A549 (cell line): ENCODE data around the gene TMPRSS11F. TPM values are rescaled to one million over a fixed set of nuclear protein-coding genes. Genes with fewer than 3 reads are reported as not detected.

Experiments used
- ATAC-seq, 2 experiments: fragments of 200-7000 bp in 1 of 2; fragments of >200 bp in 1 of 2; cut with Nextera tagmentation in 1 of 2; cut with Tn5 transposase in 1 of 2; 3 replicates each; pipeline versions ENCODE4 v1.8.0 to v1.9.1; 2018 to 2020; ENCODE audit warnings: mild to moderate bottlenecking in 1 of 2, moderate library complexity in 1 of 2
- CTCF ChIA-PET: fragments of 300-600 bp; sonication (Branson Sonifier 250); formaldehyde crosslinking; extraction: SDS; loops from one replicate; lab custom pipeline; 2021; ENCODE audit warnings: antibody characterized with exemption, inconsistent platforms; lab: Yijun Ruan, JAX
- POLR2A ChIA-PET: fragments of 350-600 bp; formaldehyde crosslinking; extraction: SDS; loops from one replicate; lab custom pipeline; 2021; ENCODE audit warnings: antibody characterized with exemption, inconsistent platforms; lab: Yijun Ruan, JAX
- DNase-seq, 2 experiments: peaks; one replicate each; pipeline versions ENCODE4 v3.0.0 to v3.0.0-alpha.2; 2011 to 2016; ENCODE audit warnings: low read depth in 1 of 2, low spot score in 1 of 2
- FAIRE-seq: peaks from 2 replicates; lab custom pipeline; 2011; peaks lifted over from hg19 to GRCh38; lab: Jason Lieb, UNC
- H3K27ac ChIP-seq, 2 experiments: fragments of >200 bp; sonication (Bioruptor Twin); formaldehyde crosslinking; 3 replicates each; pipeline ENCODE4 v1.5.1; 2016 to 2017
- H3K4me1 ChIP-seq: fragments of >200 bp; sonication (Bioruptor Twin); formaldehyde crosslinking; 3 replicates; pipeline ENCODE4 v1.6.1; 2016
- H3K4me2 ChIP-seq: fragments of >200 bp; sonication (Bioruptor Twin); formaldehyde crosslinking; 3 replicates; pipeline ENCODE4 v1.6.1; 2016
- H3K4me3 ChIP-seq: fragments of >200 bp; sonication (Bioruptor Twin); formaldehyde crosslinking; 3 replicates; pipeline ENCODE4 v1.5.1; 2016
- H3K9me3 ChIP-seq: fragments of >200 bp; sonication (Bioruptor Twin); formaldehyde crosslinking; 3 replicates; pipeline ENCODE4 v1.6.1; 2016
- CBX8 ChIP-seq: fragments of 200-600 bp; sonication (generic); IDR thresholded peaks from 2 replicates; pipeline ENCODE4 v1.6.1; 2016
- CEBPB ChIP-seq, 2 experiments: fragments of >200 bp in 1 of 2; sonication (Bioruptor Twin) in 1 of 2; formaldehyde crosslinking in 1 of 2; IDR thresholded peaks; 2 replicates each; pipeline ENCODE4 v1.6.1; 2012 to 2016
- EHF ChIP-seq: fragments of 250-450 bp; sonication (Bioruptor Pico); IDR thresholded peaks from 2 replicates; pipeline ENCODE4 v1.5.0; 2020; ENCODE audit warnings: mild to moderate bottlenecking
- EHMT2 ChIP-seq: fragments of 200-600 bp; sonication (generic); IDR thresholded peaks from 2 replicates; pipeline ENCODE4 v1.6.1; 2016; ENCODE audit warnings: antibody characterized with exemption, low read depth, mild to moderate bottlenecking, moderate library complexity
- GATA3 ChIP-seq: IDR thresholded peaks from 2 replicates; pipeline ENCODE4 v1.6.1; 2012; ENCODE audit warnings: borderline replicate concordance
- HDAC2 ChIP-seq: fragments of 200-600 bp; sonication (generic); IDR thresholded peaks from 2 replicates; pipeline ENCODE4 v1.6.1; 2016
- MAZ ChIP-seq: fragments of 150-350 bp; IDR thresholded peaks from 2 replicates; pipeline ENCODE4 v1.6.1; 2014; ENCODE audit warnings: antibody characterized with exemption, low read depth, low read length, borderline replicate concordance
- MYC ChIP-seq: IDR thresholded peaks from 2 replicates; pipeline ENCODE4 v1.6.1; 2012; ENCODE audit warnings: mild to moderate bottlenecking, inconsistent platforms, low read length, improper control_type of control experiment, borderline replicate concordance
- SMC3 ChIP-seq: fragments of >200 bp; sonication (Bioruptor Twin); formaldehyde crosslinking; IDR thresholded peaks from 3 replicates; pipeline ENCODE4 v1.6.1; 2018; ENCODE audit warnings: inconsistent platforms
- TP53 ChIP-seq: fragments of 250-450 bp; sonication (Bioruptor Pico); IDR thresholded peaks from 2 replicates; pipeline ENCODE4 v1.5.0; 2021; ENCODE audit warnings: mild to moderate bottlenecking, moderate library complexity
- ZSCAN20 ChIP-seq: fragments of 250-450 bp; sonication (Bioruptor Pico); IDR thresholded peaks from 2 replicates; pipeline ENCODE4 v1.8.0; 2022; ENCODE audit warnings: mild to moderate bottlenecking, moderate library complexity
- WGBS: methylation state at CpG from one replicate; pipeline ENCODE4 v1.1.6; 2017; ENCODE audit errors: missing lambda C conversion rate; 5-methylcytosine and 5-hydroxymethylcytosine counted together
- polyA plus RNA-seq, 4 experiments: library from polyadenylated mRNA; depleted of rRNA in 3 of 4; stranded (reverse); fragments of >200 nt; fragmentation: RNase III in 1 of 4; extraction: RNeasy Plus Mini Kit Qiagen cat#74134 plus additional on column Dnase treatment in 1 of 4; gene quantifications; 2 replicates in 3 of 4; 3 replicates in 1 of 4; pipeline ENCODE4 v1.2.3, GENCODE V29; 2011 to 2017
- small RNA-seq, 6 experiments: library from RNA; depleted of rRNA; stranded (forward); fragments of <200 nt; gene quantifications; one replicate each; pipeline ENCODE3, GENCODE V24; 2012
- TF ChIP-seq, protein P1 (sequence below): IDR thresholded peaks from 2 replicates; pipeline ENCODE4 v1.6.1; 2012
- TF ChIP-seq, protein P2 (sequence below): fragments of 450-650 bp; IDR thresholded peaks from 2 replicates; pipeline ENCODE4 v1.6.1; 2014; ENCODE audit warnings: antibody characterized with exemption
- TF ChIP-seq, protein P3 (sequence below): fragments of 150-350 bp; IDR thresholded peaks from 2 replicates; pipeline ENCODE4 v1.6.1; 2014; ENCODE audit warnings: low read depth, mild to moderate bottlenecking, low read length

The TMPRSS11F gene
- polyA plus RNA-seq, 2 of the 4 experiments (the other 2 are of a cell fraction), result not detected

DNA sequence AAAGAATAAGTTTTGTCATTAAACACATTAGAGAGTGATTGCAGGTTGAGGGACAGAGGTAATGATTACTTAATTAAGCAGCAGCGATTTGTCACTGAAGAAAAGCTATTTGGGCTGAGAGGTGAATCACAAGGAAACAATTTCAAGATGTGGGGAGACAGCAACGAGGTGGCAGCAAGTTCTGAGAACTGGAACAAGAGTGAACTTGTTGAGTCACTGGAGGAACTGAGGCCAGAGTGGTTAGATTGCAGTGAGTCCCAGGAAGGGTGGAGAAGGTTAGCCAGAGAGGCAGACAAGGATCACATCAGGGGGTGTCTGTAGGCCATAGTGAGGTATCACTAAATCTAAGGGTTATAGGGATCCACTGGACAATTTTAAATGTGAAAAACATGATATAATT, 108.5 kb downstream of the TMPRSS11F start:
- Histone ChIP-seq H3K27ac (no peak overlapping the region), H3K9me3 (no peaks in the 10 kb centered on the region), H3K4me3 (no peak overlapping the region), H3K4me2 (no peak overlapping the region), H3K4me1 (no peaks in the 10 kb centered on the region)
- TF ChIP-seq CEBPB (IDR thresholded peaks at IDR 0.05), result no peak
- no peak for TF ChIP-seq MAZ
- no peak for TF ChIP-seq SMC3
- no peak for TF ChIP-seq CBX8
- no peak for TF ChIP-seq HDAC2
- no peak for TF ChIP-seq GATA3
- no peak for TF ChIP-seq ZSCAN20
- no peak for TF ChIP-seq EHF (CRISPR knock-in tag)
- TF ChIP-seq, protein P1, sequence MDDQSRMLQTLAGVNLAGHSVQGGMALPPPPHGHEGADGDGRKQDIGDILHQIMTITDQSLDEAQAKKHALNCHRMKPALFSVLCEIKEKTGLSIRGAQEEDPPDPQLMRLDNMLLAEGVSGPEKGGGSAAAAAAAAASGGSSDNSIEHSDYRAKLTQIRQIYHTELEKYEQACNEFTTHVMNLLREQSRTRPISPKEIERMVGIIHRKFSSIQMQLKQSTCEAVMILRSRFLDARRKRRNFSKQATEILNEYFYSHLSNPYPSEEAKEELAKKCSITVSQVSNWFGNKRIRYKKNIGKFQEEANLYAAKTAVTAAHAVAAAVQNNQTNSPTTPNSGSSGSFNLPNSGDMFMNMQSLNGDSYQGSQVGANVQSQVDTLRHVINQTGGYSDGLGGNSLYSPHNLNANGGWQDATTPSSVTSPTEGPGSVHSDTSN, result no peak
- TF ChIP-seq, protein P2, sequence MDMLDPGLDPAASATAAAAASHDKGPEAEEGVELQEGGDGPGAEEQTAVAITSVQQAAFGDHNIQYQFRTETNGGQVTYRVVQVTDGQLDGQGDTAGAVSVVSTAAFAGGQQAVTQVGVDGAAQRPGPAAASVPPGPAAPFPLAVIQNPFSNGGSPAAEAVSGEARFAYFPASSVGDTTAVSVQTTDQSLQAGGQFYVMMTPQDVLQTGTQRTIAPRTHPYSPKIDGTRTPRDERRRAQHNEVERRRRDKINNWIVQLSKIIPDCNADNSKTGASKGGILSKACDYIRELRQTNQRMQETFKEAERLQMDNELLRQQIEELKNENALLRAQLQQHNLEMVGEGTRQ, result no peak
- CTCF ChIA-PET, result no interaction called here
- FAIRE-seq (no peak), ATAC-seq (no peak), DNase-seq (no peak)
- 0% methylated on average over 2 of the region's 2 CpGs for WGBS
- POLR2A ChIA-PET, result no interaction called here

DNA sequence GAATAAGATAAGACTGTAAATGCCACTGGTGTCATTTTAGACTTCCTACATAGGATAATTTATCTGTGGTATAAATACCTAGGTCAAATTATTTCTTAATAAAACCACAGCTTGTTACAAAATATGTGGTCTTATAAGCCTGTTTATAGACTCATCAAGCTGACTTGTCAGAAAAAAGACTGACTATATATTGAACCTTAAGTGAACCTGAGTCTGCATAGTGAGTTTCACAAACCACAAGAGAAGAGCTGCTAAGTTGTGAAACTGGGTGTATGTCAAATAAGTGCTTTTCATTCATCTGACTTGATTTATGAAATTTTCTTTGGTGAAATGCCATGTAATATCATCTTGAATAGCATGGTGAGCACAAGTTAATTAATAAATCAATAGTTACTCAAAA, 118.0 kb downstream of the TMPRSS11F start:
- Histone ChIP-seq H3K4me3 (no peak overlapping the region), H3K4me2 (no peak overlapping the region), H3K27ac (no peak overlapping the region), H3K9me3 (no peaks in the 10 kb centered on the region), H3K4me1 (no peaks in the 10 kb centered on the region)
- DNase-seq, result no peak
- ChIA-PET POLR2A (no interaction called here), CTCF (no interaction called here)
- FAIRE-seq, result no peak
- TF ChIP-seq TP53 (CRISPR knock-in tag) (no peak), MYC (no peak), EHMT2 (no peak), ZSCAN20 (no peak)
- TF ChIP-seq, protein P3, sequence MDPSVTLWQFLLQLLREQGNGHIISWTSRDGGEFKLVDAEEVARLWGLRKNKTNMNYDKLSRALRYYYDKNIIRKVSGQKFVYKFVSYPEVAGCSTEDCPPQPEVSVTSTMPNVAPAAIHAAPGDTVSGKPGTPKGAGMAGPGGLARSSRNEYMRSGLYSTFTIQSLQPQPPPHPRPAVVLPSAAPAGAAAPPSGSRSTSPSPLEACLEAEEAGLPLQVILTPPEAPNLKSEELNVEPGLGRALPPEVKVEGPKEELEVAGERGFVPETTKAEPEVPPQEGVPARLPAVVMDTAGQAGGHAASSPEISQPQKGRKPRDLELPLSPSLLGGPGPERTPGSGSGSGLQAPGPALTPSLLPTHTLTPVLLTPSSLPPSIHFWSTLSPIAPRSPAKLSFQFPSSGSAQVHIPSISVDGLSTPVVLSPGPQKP, result no peak
- no peak for ATAC-seq

Small RNA genes lying within 50 kb of the gene (small RNA-seq; reads per million reads assigned to genes)
- 0 to 9.0 (median 0) reads per million in 6 experiments for gene RNU6-95P

Other genes with a start within 250 kb of the TMPRSS11F start
- gene TMPRSS11D, start 245.9 kb downstream of the TMPRSS11F start, polyA plus RNA-seq (2011; rRNA removed), result not detected in 2 replicates
- not detected in 3 replicates for gene TMPRSS11D, start 245.9 kb downstream of the TMPRSS11F start, polyA plus RNA-seq (2017; fragmentation: RNase III; extraction: RNeasy Plus Mini Kit Qiagen cat#74134 plus additional on column Dnase treatment)
- not detected in 2 replicates for gene TMPRSS11A, start 166.4 kb downstream of the TMPRSS11F start, polyA plus RNA-seq (2011; rRNA removed)
- not detected in 3 replicates for gene TMPRSS11A, start 166.4 kb downstream of the TMPRSS11F start, polyA plus RNA-seq (2017; fragmentation: RNase III; extraction: RNeasy Plus Mini Kit Qiagen cat#74134 plus additional on column Dnase treatment)
- not detected in 2 replicates for gene TMPRSS11B, start 115.8 kb upstream of the TMPRSS11F start, polyA plus RNA-seq (2011; rRNA removed)
- gene TMPRSS11B, start 115.8 kb upstream of the TMPRSS11F start, polyA plus RNA-seq (2017; fragmentation: RNase III; extraction: RNeasy Plus Mini Kit Qiagen cat#74134 plus additional on column Dnase treatment), result not detected in 3 replicates
- 49.7 and 53.4 TPM in 2 replicates for gene YTHDC1, start 220.2 kb upstream of the TMPRSS11F start, polyA plus RNA-seq (2011; rRNA removed)
- 47.0 to 52.8 TPM (median 49.3 TPM) in 3 replicates for gene YTHDC1, start 220.2 kb upstream of the TMPRSS11F start, polyA plus RNA-seq (2017; fragmentation: RNase III; extraction: RNeasy Plus Mini Kit Qiagen cat#74134 plus additional on column Dnase treatment)